Activated naive CD4-positive, alpha-beta T cell treated with Interleukin-2 at 50 U/mL for 16 hours (primary cell): ENCODE measurements around the gene INSL4.

Source experiments
- DNase-seq: peaks from one replicate; pipeline ENCODE4 v3.0.0-alpha.2; 2020

INSL4 gene

DNA sequence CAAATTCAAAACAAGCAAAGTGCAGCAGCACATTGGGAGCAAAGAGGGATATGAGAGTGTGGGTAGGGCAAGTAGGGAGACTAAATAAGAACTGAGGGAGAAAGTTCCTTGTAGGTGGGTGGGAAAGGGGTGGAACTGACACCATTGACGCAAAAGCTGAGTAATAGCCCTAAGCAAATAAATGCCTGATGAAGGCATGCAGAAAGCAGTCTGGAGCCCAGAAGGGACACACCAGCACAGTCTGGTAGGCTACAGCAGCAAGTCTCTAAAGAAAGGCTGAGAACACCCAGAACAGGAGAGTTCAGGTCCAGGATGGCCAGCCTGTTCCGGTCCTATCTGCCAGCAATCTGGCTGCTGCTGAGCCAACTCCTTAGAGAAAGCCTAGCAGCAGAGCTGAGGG is at the start of gene INSL4:
Gene INSL4, plus strand, starts transcription at position 208 of the 400 bp plus-strand sequence. Its CDS starts 105 bp downstream, at position 313.
- no peak for DNase-seq

DNA sequence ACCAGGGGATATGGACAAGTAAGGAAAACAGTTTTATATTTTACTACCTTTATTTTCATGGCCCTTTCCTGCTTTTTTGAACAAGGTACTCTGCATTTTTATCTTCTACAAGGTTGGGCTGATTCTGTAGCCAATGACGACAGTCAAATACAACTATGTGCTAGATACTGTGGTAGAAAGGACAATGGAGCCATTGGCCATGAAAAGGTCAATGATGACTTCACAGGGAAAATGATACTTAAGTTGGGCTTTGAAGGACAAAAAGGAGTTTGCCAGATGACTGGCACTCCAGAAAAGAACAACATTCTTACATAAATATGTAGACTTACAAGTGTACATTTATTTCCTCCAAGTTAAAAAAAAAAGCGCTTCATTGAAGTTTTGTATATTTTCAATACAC is 46.4 kb upstream of the INSL4 start:
- DNase-seq = no peak

DNA sequence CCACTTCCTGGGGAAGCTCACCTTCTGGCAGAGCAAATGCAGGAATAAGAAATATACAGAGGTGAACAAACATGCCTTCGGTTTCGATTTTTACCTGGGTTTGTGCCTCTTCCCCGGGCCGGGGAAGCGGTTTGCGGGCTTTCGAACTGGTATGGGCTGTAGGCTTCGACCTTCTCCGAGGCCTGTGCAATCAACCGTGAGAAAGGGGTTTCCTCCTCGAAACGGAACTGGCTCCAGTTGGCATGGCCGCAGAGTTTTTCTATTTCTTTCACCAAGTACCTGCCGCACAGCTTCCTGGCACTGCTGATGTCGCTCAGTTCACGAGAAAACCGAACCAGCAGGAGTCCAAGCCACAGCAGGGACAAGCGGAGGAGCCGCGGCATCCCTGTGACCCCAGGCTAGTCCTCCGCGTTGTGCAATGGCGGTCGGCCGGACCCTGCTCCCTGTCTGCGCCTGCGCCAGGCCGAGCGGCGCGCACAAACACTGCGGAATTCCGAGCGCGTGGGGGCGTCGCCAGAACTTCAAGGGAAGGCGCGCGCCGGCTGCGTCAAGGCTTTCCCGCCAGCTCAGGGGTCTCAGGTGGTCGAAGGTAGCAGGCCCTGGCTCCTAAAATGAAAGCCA is 45.9 kb upstream of the INSL4 start, which contains the start of gene INSL6:
Gene INSL6, minus strand, starts transcription at position 420 of the 621 bp plus-strand sequence. Its CDS starts 37 bp downstream, at position 383.
- no peak for DNase-seq

DNA sequence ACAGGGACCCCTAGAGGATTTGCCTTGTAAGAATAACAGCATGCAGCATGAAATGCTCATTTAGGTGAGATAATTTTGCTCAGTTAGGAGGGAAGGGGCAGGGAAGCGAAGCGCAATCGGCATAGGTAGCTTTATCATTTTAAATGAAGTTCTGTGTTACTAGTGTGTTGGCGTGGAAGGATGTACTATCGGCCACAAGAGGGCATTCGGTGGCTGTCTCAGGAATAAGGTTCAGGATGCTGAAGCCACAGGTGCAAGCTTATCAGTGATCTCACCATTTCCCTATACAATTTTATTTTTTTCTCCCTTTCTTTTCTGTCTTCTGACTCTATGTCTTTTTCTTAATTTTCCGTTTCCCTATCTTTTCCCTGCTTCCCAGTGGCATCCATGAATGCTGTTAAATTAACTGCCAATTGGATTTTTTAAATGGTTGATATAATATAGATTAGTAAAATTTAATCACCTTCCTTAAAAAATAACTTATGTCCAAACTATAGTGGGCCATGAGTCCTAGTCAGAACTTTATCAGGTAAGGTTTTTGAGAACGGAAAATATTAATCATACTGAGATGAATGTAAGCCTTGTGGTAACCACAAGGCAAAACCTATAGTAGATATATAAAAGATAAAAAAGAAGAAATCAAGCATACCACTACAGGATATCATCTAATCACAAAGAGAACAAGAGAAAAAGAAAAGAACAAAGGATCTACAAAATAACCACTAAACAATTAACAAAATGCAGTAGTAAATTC is 44.6 kb upstream of the INSL4 start:
- DNase-seq = peak; percentile 51

DNA sequence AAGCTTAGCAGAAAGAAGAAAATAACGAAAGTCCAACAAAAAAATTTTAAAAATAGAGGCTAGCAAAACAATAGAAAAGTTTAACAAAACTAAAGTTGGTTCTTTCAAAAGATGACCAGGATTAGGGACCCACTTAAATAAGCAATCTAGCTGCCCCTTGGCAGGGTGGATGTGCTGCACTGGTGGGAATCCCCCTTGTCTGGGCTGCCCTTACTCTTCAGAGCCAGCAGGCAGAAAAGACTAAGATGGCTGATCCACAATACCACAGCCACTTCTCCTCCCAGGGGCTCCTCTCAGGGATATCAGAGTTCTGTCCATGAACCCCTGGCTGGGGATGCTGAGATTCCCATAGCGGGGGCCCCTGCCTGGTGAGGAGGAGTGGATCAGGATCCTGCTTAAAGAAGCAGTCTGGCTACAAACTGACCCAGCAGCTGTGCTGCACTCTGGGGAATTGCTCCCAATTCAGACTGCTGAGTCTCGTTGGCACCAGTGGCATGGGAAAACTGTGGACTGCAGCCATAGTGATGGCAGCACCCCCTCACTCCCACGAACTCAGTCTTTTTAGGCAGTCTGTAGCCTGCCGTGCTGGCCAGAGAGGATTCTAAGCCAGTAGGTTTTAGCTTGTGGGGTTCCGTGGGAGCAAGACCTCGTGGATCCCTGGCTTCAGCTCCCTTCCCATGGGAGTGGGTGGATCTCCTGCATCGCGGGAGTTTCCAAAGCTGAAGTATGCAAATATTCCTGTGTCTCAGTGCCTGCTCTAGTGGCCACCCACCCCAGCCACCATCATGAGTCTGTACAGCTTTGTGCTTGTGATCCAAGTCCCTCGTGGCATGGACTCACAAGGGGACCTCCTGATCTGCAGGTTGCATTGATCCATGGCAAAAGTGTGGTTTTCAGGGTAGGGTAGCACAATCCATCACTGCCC is 42.9 kb upstream of the INSL4 start:
- DNase-seq = no peak

DNA sequence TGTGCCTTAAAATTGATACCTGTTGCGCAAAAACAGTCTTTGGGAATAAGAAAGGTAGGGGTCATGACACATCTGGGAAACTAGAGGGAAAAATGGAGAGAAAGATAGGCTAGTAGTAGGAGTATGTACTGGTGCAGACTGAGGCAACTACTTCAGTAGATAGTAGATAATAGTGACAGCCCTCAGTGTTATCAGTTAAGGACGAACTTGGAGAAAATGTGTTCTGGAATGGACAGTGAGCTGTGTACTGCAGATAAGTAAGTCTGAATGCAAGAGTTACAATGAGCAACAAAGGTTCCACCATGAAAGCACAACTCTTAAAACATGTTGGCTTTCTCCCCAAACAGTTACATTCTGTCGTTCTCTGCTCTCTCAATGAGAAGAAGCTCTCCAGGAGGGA is 39.2 kb upstream of the INSL4 start:
- DNase-seq = no peak

DNA sequence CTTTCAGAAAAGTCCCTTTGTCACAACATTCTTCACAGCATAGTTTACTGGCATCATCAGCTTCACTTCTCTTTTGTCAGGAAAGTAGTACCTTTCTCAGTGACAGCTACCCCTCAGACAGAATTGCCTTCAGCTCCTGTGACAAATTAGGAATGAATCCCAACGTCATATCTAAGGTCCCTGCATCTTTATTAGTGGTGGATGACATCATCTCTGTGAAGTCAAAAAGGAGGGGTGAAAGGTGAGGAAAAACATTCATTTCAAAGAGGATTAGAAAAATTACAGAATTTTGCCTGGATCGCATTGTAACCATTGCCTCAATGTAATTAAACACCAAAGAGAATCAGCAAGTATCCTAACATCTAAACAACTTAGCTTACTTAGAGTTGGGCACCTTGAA is 37.9 kb upstream of the INSL4 start:
- DNase-seq = no peak

DNA sequence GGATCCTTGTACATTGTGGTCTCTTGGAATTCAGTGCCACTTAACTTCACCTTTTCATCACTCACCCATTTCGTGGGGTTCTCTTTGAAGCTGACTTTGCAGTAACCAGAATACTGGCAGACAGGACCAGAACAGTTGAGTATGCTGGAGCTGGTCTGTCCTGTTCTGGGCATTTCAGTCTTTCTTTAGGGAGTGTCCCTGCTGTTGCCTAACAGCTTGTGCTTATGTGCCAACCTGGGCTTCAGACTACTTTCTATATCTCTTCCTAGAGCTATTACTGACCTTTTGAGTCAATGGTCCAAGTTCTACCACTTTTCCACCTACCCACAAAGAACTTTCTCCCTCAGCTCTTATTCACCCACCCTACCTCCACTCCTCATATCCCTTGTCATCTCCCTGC is 35.8 kb upstream of the INSL4 start:
- no peak for DNase-seq

DNA sequence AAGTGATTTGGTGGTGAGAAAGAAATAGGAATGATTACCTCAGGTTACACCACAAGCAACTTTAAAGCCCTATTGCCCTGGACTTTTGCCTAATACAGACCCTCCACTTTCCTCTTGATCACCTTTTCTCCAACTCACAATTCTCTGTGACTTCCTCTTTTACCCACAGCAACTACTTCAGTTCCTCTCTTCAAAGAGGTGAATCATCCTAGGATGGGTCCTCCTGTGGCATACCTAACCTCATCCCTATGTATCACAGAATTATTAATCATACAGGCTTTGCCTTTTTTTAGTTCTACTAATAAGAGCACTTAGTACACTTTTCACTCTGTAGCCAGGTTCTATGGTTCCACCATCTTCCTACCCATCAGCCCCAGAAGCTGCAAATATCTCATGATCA is 26.1 kb upstream of the INSL4 start:
- DNase-seq = no peak

DNA sequence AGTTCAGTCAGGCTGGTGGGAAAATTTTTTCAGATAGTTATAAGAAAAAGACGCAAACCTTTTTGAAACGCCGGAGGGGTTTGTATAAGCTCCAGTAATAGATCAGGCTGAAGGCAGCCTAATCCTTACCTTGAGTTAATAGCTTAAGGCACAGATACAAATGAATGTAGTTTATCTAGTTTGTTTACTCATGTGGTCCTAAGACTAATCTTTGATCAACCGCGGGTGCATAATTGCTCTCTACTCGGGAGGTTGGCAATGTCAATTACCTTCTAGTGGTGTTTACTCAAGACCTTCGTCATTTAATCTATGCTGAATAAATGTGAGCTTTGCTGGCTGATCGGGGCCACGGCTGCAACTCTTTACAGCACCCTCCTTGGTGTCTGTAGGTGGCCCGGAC is 665 bp upstream of the INSL4 start:
- DNase-seq = no peak

DNA sequence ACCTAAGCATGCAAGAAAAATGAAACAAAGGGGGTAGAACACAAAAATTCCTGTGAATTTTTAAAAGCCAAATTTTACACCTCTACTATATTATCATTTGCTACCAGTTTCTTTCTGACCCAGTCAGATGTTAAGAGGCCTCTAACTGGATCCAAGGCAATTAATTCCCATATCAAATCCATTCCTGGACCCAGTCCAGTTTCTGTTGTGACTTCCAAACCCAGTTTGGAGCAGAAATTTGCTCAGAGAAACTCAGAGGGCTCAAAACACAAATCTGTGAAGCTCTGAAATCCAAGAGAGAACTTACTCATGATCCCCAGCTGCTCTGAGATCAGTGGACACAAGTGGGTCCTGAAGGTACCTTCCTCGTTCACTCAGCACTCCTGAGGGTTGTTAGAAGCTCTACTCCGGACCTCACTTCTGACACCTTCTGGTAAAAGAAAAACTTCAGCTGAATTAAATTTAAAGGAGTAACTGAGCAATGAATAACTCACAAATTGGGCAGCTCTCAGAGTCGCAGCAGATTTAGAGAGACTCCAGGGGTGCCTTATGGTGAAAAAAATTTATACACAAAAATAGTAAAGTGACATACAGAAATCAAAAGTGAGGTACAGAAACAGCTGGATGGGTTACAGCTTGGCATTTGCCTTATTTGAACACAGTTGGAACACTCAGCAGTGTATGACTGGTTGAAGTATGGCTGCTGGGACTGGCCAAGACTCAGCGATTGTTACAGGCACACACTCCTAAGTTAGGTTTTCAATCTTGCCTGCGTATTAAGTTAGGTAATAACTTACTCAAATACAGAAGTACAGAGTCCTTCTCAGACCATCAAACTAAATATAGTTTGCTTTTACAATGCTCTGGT is 32.4 kb downstream of the INSL4 start:
- DNase-seq = no peak

DNA sequence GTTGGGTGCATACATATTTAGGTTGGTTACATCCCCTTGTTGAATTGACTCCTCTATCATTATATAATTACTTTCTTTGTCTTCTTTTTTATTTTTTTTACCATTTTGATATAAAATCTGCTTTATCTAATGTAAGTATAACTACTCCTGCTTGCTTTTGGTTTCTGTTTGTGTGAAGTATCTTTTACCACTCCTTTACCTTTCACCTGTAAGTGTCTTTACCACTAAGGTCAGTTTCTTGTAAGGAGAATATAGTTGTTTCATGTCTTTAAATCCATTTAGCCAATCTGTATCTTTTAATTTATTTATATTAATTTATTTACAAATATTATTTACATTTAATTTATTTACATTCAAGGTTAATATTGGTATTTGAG is 33.0 kb downstream of the INSL4 start:
- no peak for DNase-seq

DNA sequence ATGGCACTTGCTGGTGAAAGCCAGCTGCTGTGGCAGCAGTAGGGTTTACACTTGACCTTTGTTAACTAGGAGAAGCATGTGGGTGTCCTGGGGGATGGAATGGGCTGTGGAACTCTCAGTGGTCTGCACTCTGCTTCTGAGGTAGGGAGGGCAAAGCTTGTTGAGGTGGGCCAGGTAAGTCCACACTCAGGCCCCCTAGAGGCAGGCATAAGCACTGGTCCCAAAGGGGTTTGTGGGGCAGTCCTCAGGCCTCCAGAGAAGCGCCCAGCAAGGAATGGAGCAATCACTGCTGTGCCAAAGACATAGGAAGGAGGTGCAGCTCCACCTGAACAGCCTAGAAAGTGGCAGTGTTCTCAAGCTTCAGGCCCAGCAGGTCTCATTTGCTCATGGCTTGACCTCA is 34.7 kb downstream of the INSL4 start:
- no peak for DNase-seq

DNA sequence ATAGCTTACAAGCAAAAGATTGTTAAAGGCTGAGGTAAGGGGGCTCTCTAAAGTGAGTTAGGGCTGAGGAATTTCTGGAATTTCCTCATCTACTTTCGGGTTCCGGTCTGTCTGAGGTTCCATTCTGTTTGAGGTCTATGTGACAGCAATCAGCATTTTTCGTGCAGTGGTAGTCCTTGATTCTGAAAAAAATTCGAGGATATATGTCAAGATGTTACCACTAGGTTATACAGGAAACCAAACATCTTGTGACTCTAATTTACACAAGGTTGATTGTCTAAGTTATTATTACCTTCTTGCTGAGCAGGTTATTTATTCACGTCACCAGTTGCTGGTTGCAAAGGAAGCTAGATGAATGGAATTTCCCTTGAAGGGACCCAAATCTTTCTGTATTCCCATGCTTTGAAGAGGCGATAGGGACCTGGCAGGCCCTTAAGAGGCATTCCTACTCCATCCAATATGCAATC is 38.1 kb downstream of the INSL4 start:
- DNase-seq = no peak

DNA sequence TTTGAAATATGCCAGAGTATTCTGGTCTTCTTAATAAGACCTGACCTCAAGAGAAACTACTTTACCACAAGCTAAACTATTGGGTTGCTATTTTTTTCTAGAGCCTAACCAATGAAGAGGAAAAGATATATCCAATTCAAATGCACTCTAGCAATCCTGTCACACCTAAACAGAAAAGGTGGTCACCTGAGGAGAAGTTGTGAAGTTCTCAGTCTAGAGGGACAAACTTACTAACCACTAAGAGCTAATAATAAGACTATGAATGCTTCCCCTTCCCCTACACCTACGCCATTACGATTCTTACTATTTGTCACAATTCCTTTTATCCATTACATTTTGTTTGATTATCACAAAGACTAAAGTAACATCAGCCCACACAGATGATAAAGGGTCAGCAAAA is 43.6 kb downstream of the INSL4 start:
- DNase-seq = no peak

DNA sequence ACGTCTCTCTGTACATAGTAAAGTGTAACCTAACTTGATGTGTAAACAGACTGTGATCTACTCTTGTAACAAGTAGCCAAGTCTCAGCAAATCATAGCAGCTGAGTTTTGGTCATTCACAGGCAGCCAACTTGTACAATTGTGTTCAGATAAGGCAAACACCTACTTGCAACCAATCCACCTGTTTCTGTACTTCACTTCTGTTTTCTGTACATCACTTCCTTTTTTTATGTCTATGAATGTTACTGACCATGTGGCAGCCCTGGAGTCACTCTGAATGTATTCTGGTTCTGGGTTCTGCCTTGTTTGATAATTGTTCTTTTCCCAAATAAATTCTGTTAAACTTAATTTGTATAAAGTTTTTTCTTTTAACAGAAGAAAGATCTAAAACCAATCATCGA is 47.3 kb downstream of the INSL4 start:
- no peak for DNase-seq
